ENCODE results near the gene SORBS2.
"Not testable (repeated sequence)": the region's sequence is repeated elsewhere in the genome, so short reads cannot be mapped to it uniquely, and the experiment has no call there.

SORBS2 gene, protein sequence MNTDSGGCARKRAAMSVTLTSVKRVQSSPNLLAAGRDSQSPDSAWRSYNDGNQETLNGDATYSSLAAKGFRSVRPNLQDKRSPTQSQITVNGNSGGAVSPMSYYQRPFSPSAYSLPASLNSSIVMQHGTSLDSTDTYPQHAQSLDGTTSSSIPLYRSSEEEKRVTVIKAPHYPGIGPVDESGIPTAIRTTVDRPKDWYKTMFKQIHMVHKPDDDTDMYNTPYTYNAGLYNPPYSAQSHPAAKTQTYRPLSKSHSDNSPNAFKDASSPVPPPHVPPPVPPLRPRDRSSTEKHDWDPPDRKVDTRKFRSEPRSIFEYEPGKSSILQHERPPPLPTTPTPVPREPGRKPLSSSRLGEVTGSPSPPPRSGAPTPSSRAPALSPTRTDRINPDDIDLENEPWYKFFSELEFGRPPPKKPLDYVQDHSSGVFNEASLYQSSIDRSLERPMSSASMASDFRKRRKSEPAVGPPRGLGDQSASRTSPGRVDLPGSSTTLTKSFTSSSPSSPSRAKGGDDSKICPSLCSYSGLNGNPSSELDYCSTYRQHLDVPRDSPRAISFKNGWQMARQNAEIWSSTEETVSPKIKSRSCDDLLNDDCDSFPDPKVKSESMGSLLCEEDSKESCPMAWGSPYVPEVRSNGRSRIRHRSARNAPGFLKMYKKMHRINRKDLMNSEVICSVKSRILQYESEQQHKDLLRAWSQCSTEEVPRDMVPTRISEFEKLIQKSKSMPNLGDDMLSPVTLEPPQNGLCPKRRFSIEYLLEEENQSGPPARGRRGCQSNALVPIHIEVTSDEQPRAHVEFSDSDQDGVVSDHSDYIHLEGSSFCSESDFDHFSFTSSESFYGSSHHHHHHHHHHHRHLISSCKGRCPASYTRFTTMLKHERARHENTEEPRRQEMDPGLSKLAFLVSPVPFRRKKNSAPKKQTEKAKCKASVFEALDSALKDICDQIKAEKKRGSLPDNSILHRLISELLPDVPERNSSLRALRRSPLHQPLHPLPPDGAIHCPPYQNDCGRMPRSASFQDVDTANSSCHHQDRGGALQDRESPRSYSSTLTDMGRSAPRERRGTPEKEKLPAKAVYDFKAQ (N-terminal part only)

DNA sequence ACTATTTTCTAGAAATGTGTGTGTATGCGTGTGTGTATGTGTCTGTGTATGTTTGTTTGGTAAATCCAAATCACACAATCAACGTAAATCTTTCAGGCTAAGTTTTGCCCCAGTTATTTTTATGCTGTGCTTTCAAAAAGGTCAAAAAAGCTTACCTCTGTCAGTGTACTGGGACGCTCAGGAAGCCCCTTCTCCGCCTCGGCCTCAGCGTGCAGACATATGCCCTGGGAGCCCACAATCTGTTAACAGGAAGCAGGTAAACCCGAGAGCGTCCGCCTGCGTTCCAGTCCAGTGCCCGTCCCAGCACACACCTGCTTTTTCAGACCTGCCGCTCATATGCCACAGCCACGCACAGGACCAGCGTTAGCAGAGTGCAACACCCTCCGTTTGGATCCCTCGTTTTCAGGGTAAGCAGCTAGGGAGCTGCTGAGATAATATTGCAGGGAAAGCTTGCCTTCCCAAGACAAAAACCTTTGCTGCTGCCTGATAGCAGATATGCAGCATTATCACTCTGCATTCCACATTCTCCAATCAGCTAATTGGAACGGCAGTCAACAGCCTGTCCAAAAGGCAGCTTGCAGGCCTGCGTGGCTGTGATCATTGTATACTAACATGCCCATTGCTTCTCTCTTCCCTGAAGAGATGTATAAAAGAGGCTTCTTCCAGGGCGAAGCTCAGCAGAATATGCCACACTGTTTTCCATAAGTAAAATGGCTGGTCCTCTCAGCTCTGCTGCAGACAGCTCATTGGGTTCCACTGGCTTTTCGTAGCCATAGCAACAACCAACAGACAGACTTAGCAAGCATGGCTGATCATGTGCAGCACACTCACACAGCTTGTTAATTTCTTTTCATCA is at the start of gene SORBS2:
Gene SORBS2, minus strand, starts transcription at position 686 of the 856 bp plus-strand sequence. CDS start 121,623 bp downstream, outside the sequence.
- peak; percentile 48 for DNase-seq (ENCODE audit: low spot score)

DNA sequence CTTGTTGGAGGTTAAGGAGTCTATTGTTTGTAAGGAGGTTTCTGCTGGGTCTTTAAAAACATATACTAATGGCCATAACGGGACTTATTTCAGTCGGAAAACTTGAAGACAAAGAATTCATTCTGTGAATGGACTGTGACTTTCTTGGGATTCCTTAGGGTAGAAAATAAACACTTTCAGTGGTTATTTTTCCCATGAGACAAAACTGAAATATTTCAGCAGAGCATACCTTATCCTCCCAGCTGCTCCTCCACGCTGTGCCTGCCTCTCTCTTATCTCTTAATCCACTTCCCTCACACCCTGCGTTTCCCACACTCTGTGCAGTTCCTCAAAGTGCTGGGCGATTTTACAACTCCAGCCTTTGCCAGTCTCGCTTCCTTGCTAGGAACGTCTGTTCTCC is 47.1 kb upstream of the SORBS2 start:
- DNase-seq (ENCODE audit: low spot score), result no peak

DNA sequence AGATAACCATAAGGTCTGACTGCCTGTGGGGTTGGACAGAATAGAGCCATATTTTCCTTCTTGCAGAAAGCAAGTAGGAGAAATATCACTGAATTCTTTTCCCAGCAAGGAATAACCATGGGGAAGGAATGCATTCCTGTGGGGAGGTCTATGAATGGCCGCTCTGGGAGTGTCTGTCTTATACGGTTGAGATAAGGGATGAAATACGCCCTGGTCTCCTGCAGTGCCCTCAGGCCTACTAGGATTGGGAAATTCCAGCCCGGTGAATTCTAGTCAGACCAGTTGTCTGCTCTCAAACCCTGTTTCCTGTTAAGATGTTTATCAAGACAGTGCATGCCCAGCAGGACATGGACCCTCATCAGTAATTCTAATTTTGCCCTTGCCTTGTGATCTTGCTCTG is 45.6 kb upstream of the SORBS2 start:
- DNase-seq (ENCODE audit: low spot score), result not testable (repeated sequence)

DNA sequence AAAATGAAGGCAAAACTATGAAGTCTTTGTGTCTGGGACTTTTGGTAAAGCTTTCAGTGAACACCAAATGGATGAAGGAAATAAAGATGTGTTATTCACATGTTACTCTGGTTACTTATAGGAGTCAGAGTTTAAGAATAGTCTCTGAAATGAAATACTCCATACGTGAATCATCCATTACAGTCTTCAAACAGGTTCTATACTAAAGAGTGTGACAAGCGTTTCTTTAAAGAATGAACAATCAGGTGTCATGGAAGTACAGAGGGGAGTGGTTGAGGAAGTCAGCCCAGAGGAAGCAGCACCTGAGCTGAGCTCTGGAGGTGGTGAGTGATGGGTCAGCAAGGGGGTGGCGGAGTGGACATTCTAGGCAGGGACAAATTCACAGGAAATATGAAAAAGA is 41.8 kb upstream of the SORBS2 start:
- no peak for DNase-seq (ENCODE audit: low spot score)

DNA sequence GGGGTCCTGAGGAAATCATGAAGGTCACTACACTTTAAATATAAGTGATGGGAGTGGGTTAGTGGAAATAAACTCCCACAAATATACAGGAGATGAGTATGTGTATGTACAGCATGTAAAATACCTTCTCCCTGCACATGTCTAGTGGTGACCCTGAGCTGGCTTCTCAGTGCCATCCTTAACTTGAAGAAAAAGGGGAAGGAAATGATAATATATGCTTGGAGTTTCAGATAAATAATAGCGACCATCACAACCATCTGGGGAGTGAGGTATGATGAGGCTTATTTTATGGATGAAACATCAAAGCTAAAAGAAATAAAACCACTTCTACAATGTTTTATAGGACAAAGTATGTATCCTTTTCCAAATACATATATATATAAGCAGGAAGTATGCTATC is 41.0 kb upstream of the SORBS2 start:
- DNase-seq (ENCODE audit: low spot score), result no peak

DNA sequence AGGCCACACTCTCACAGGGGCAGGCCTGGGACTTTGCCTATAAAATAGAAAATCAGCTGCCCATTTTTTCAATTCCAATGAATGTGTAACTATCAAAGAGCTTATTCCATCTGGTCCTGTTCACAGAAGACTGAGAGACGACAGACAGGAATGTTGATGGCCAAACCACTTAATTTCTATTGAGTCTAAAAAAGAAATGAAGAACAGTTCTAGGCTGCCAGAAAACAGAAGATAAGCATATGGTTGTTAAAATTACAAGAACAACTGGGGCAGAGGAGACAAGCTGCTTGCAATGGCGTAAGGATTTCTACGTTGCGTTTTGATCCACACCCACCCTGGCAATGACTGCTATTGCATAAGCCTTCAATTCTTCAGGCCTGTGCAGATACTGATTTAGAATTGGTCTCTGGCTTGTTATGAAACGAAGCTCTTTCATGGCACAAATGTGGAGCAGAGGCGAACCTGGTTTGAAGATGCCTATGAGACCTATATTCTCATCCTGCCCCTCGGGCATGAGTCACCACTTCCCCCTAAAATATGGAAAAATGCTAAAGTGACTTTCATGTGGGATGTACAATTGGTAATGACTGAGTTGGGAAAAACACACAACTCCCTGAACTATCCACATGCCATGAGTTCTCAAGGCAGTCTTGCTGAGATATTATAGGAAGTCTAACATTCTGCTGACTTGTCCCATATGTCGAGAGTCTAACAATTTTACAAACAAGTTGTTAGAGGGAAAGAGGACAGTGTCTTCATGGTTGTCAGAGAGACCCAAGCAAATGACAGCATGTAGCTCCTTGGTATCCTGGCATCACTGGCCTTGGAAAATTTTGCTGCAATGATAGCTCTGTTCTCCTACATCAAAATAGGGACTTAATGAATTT is 37.9 kb upstream of the SORBS2 start:
- DNase-seq (ENCODE audit: low spot score), result no peak

DNA sequence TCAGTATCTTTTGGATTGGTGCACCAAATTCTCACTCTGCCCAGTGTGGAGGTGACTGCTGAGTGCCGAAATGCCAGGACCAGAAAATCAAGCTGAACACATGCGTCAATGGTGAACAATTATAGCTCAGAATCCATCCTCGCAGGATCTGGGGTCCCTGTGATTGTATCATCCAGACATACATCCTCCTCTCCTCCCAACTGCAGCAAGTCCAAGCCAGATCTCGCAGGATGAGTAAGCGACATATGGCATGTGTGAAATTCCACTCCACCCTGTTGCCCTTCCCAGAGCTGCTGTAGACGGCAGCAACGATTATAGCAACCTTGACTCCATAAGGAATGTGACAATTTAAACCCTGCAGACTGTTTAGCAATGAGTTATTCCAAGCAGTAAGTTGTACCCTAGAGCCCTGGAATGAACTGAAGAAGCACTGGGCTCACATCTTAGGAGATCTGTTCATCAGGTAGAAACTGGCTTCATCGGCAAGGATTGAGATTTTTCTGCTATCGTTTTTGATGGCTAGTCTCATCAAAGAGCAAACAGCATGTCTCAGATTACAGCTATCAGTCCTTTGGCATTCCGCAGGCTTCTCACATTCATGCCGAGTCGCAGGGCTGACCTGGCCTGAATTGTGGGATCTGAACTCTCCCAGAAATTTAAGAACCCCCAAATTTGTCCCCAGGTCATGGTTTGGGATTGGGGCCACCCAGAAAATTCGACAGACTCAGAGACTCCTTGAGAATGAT is 35.5 kb upstream of the SORBS2 start:
- no peak for DNase-seq (ENCODE audit: low spot score)

DNA sequence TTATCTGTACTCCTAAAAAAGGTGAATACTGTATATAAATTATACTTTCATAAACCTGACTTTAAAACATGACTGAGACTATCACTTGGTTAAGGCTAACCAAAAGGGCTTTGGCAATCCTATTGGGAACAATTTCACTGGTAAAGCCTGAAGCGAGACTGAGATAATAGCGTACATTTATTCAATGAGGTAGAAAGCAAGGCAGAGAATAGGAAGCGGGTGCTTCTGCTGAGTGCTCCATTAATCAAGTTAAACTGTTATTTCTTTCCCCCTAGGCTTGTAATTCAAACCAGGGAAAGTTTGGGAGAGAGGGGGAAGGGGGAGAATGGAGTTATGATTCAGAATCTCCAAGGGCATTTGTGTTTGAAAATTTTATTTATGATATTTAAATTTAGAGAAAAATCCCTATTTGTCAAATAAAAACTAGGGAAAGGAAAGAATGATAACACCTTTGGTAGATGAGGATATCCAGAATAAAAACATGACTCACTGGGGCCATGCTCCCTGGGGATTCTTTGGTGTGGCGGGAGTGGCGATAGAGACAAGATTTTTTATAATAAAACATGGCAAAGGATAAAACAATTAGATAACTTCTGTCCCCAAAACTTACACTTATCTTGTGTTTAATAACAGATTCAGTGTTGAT is 34.6 kb upstream of the SORBS2 start:
- DNase-seq (ENCODE audit: low spot score), result no peak

DNA sequence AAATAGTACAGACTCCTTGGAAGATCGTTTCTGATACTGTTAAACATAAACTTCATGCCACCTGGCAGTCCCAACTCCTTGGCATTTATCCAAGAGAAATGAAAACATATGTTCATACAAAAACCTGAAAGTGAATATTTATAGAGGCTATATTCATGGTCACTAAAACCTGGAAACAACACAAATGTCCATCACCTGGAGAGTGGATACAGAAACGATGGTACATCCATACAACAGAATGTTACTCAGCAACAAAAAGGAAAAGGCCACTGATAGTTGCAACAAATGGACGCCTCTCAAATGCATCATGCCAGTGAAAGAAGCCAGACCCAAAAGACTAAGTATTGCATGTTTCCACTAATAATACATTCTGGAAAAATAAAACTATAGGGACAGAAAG is 34.0 kb upstream of the SORBS2 start:
- DNase-seq (ENCODE audit: low spot score), result no peak

DNA sequence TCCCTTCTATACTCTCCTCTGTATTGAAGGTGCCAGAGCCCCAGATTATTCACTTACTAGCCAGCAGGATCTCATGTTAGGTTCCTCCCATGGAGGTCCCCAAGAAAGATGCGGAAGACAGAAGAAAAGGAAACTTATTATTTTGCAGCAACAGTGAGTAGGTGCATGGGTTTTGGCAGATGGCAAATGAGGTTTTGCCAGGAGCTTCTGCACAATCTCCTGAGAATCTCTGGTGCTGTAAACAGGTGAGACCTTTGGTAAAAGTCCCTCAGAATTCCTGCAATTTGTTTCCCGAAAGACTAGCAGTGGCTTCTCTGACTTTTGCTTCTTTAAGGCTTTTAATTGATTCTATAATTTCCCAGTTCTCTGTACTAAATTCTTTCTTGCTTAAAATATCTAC is 29.5 kb upstream of the SORBS2 start:
- DNase-seq (ENCODE audit: low spot score), result no peak

DNA sequence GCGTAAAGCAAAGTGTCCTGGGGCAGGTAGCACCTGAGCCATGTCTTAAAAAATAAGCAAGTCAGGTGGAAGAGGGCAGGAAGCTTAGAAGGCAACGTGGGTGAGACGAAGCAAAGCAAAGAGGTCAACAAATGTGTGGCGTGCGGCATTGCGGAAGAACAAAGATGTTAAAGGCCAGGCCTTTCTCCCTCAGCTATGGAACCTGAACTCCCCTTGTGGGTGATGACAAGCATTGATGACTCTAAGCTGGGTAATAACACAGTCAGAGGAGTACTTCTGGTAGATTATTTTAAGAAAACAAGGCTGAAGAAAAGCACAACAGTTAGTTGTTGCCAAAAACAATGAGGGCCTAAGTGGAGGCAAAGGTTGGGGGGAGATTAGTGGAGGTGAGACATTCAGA is 29.0 kb upstream of the SORBS2 start:
- no peak for DNase-seq (ENCODE audit: low spot score)

DNA sequence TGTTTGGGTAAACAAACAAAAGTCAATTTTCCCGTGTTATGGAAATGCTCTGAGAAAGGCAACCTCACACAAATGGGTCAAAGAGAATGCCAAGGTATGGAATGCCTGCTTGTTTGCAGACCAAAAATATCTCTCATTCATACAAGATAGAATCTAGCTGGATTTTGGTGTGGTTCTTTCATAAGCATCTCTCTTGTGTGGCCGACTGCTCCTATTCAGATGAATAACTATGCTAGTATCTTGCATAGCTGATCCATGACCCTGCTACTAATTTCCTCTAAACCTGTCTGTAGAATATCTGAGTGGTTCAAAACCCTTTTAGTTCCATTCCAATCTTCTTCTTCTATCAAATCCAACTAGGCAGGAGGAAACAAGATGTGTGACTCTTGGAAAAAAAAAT is 28.2 kb upstream of the SORBS2 start:
- DNase-seq (ENCODE audit: low spot score), result no peak

DNA sequence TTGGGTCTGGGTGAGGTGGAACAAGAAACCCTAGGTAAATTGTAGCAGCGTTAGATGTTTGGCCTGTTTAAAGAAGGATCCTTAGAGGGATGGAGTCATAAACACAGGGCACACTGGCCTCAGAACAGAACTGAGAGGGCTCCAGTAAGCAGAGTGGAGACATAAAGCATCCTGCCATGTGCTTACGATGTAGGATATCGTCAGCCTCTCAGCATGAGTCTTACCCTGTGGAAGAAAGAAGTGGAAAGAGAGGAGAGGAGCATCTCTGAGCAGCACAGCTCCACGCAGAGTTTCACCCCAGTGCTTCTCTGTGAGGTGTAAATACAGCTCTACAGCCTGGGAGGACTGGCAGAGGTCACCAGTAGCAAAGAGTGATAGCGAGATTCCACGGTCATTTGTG is 27.8 kb upstream of the SORBS2 start:
- DNase-seq (ENCODE audit: low spot score), result no peak

DNA sequence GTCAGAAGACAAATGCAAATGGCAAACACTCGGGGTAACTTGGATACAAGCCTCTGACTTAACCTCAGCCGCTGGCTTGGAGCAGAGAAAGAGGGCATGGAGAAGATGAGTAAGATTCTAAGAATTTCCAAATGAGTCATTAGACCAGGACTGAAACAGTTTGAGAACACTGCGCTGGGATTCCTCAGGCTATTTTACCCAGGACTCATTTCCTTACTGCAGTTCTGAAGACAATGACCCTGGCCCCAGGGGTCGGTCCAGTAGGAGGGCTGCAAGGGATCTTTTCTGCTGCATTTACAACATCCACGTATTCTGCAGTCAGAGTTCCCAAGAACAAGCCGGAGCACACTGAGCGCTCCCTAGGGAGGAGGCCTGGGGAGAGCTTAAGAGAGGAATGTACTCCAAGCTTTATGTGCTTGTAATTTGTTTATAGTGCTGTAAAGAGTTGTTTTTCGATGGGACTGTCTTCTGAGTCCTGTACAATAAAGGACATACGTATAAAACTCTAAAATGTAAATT is 27.3 kb upstream of the SORBS2 start:
- DNase-seq (ENCODE audit: low spot score), result no peak

DNA sequence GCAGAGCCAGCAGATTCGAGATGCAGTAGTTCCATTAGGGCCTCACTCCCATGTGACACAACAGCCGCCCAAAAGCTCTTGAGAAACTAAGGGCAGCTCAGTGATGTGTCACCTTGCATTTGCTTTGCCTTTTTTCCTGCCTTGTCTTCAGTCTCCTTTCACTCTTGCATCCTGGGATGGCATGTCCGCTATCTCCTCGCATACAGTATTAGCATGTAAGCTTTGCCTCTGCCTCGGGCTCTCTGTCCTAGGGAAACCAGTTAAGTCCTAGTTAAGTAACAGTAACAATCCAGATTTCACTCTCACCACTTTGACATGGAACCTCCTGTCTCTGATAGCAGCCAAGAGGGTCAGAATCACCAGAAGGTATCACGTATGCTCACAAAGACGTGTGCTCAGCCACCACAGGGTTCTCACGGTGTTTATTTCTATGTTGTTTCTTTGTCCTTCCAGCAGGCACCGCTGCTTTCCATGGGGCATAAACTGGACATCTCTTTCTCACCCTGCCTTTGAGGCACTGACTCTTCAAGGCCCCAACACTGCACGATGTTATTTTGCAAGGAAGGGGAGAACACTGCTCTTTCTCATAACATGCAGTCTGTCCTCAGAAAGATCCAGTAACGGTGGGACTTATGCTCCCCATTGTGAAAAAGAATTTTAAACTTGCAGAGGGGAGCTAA is 26.7 kb upstream of the SORBS2 start:
- DNase-seq (ENCODE audit: low spot score), result no peak

DNA sequence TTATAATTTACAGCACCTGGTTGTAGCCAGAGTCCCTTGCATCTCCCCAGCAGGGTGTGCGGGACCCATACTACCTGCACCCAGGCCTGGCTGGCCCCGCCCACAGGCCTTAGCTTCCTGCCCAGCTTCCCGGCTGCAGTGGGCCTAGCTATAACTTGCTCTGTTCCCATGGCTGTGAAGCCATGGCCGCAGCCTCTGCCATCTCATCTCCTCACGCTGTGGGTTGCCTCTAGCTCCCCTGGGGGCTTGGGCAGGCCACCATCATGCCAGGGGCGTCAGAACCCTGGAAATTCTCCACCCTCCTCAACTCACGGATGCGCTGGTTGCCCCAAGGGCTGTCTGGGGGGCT is 26.1 kb upstream of the SORBS2 start:
- DNase-seq (ENCODE audit: low spot score), result no peak

DNA sequence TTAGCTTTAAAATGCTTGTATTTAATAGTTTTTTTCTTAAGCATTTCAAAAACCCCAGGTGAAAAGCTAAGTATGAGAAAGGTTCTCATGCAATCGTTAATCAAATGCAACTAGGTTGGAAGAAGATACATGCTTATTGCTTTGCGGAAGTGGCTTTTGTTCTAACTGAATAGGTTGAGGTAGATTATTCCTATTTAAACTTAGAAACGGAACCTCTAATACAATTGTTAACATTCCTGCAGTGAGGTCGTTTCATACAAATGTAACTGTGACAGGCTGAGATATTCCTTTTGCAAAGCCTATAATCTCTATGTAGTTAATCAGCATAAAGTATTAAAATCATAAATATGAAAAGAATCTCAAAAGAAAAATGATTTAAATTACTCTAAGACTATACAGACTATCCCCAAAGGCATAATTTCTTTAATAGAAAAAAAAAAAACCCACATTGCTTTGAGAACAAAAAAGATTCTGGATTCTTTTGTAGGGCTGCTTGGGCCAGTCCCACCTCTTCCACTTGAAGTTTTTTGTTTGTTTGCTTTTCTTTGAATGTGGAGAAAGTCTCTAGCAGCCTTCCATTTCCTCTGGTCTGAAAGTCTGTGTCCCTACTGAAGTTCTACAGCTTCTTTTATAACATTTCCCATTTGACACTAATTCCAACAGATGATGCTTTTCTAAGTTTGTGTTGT is 25.6 kb upstream of the SORBS2 start:
- DNase-seq (ENCODE audit: low spot score), result no peak
